Stimulated activated CD8-positive, alpha-beta memory T cell treated with anti-CD3 and anti-CD28 coated beads, Interleukin-12 subunit alpha, Interleukin-12 subunit beta, amount 100 ng/mL, for 4 hours (primary cell): ENCODE data around the gene CD58.
"Not testable (repeated sequence)": the region's sequence is repeated elsewhere in the genome, so short reads cannot be mapped to it uniquely, and the experiment has no call there.

ENCODE experiments used
- DNase-seq: peaks from one replicate; pipeline ENCODE4 v3.0.0-alpha.2; 2020; ENCODE audit warnings: low read depth

The CD58 gene, protein sequence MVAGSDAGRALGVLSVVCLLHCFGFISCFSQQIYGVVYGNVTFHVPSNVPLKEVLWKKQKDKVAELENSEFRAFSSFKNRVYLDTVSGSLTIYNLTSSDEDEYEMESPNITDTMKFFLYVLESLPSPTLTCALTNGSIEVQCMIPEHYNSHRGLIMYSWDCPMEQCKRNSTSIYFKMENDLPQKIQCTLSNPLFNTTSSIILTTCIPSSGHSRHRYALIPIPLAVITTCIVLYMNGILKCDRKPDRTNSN

DNA sequence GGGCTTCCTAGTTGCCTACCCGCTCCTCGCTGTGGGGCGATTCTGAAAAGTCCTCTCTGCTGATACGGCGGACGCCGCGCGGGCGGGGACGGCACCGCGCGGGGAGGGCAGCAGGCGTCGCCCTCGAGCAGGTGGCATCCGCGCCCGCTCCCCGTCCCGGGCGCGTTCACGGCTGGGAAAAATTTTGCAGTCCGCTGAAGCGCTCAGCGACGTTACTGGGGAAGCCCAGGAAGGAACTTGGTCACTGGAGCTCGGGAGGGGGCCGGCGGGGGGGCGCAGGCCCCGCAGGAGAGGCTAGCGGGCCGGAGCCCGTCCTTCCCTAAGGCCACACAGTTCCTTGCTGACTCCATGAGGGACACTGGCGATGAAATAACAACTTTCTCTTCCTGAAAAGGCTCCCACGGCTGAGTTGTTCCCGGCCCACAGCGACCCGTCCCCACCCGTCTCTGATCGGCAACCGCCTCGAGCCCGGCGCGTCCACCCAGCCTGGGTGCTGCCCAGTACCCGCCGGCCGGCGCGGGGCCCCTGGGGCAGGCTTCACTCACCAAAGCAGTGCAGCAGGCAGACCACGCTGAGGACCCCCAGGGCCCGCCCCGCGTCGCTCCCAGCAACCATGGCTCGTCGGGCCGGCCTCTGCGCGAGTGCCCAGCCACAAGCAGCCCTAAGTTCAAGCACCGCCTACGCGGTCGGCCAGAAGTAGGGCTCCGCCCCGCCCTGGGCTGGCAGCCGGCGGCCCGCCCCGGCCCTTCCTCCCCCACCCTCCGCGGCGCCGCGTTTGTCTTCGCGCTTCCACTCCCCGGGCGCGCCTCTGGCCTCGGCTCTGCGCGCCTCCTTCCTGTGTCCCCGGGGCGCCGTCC is at the start of gene CD58:
TSS of gene CD58 (minus strand) at position 669 of the 857 bp plus-strand sequence. CDS start at position 615, 54 bp downstream.
- peak; percentile 79 for DNase-seq

GRCh38 chr1:116620392-116620791 is 49.6 kb upstream of the CD58 start:
- DNase-seq = not testable (repeated sequence)

DNA sequence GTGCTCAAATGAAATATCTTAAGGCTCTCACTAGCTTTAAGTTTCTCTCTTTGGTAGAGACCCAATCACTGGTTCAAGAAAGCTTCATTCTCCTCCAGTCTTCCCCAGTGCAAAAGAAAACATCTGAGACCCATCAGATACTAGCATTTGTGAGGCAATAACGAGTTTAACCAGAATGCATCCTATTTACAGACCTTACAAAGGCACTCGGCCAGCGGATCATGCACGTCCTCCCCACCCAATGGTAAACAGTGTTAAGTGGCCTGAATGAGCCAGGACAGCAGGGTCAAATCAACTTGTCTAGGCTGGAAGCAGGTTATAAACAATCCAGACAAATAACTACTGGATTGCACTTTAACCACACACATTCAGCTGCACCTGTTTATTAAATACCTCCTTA is 48.3 kb upstream of the CD58 start:
- DNase-seq = not testable (repeated sequence)

DNA sequence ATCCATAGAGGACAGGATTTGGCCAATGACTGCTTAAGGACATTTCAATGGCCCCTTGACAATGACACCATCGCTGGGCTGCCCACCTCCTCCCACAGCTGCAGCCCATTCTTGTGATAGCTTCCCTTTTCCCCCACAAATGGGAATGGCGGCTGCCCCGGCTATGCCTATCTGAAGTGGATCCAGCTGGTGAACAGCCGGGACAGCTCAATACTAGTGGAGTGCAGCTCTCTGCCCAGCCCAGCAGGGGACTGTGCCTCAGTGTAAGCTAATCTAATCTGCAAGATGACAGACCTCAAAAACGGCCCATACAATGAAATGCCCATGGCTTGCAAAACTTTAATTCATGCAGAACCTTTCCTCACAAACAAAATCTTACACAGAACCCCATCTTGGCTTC is 47.0 kb upstream of the CD58 start:
- DNase-seq = not testable (repeated sequence)

GRCh38 chr1:116613825-116614224 is 43.0 kb upstream of the CD58 start:
- not testable (repeated sequence) for DNase-seq

GRCh38 chr1:116609801-116610371 is 39.1 kb upstream of the CD58 start:
- DNase-seq = not testable (repeated sequence)

GRCh38 chr1:116608841-116609240 is 38.0 kb upstream of the CD58 start:
- DNase-seq = not testable (repeated sequence)

- not testable (repeated sequence) for DNase-seq
Measured at GRCh38 chr1:116608151-116608550, 37.3 kb upstream of the CD58 start.

GRCh38 chr1:116607463-116607862 is 36.6 kb upstream of the CD58 start:
- DNase-seq = not testable (repeated sequence)

- DNase-seq = not testable (repeated sequence)
Measured at GRCh38 chr1:116606067-116606466, 35.2 kb upstream of the CD58 start.

DNA sequence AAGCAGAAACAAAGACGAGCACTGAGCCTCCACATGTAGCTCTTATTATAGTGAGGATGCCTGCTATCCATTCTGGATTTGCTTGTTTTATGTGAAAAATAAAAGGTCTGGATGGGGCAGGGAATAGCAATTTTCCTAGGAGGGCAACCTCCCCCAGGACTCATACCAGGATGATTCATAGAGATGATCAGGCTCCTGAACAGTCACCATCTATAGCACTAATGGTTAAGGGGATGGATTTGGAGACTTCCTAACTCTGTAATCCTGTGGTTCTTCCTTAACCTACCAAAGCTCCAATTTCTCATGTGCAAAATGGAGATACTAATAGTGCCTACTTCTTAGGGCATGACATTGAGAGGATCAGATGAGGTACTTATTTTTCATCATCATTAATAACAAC is 34.5 kb upstream of the CD58 start:
- DNase-seq = no peak

- DNase-seq = not testable (repeated sequence)
Measured at GRCh38 chr1:116604408-116604807, 33.6 kb upstream of the CD58 start.

- not testable (repeated sequence) for DNase-seq
Measured at GRCh38 chr1:116603646-116604045, 32.8 kb upstream of the CD58 start.

- DNase-seq = not testable (repeated sequence)
Measured at GRCh38 chr1:116599369-116599768, 28.5 kb upstream of the CD58 start.

- DNase-seq = not testable (repeated sequence)
Measured at GRCh38 chr1:116598420-116599036, 27.7 kb upstream of the CD58 start.

DNA sequence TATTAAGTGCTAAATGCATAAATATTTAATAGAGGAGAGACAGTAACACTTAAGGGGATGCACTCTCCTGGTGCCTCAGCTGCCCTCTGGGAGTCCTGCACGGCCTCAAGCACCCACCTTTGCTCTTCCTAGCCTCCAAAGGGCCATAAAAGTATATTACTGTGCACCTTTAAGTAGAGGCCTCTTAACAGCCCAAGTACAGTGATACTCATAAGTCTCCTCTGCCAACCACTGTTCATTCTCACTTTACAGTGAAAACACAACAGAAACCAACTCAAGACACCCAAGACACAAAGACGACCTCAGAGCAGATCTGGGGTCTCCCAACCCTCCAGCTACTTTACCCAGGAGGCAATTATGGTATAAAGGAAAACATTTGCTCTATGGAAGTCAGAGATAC is 26.6 kb upstream of the CD58 start:
- DNase-seq = not testable (repeated sequence)

DNA sequence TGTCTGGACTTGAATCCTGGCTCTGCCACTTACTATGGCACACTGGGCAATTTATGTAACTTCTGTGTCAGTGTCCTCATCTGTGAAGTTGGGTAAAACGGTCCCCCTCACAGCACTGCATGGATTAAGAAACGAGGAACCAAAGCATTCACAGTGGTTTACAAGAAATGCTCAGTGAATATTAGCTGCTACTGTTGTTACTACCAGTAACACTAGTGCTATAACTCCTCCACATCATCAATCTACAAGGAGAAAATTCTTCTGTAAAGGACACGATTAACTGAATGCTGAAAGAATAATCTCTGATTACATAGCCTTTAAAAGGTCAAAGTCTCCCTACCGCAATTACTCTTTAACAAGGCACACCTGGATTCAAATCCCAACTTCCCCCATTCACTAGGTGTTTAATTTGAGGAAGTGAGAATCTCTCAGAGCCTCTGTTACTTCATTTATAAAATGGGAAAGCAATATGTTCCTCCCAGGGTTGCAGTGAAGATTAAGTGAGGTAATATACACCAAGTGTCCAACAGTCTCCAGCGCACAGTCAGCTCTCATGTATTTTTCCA is 26.0 kb upstream of the CD58 start:
- not testable (repeated sequence) for DNase-seq

- not testable (repeated sequence) for DNase-seq
Measured at GRCh38 chr1:116595946-116596741, 25.3 kb upstream of the CD58 start.

DNA sequence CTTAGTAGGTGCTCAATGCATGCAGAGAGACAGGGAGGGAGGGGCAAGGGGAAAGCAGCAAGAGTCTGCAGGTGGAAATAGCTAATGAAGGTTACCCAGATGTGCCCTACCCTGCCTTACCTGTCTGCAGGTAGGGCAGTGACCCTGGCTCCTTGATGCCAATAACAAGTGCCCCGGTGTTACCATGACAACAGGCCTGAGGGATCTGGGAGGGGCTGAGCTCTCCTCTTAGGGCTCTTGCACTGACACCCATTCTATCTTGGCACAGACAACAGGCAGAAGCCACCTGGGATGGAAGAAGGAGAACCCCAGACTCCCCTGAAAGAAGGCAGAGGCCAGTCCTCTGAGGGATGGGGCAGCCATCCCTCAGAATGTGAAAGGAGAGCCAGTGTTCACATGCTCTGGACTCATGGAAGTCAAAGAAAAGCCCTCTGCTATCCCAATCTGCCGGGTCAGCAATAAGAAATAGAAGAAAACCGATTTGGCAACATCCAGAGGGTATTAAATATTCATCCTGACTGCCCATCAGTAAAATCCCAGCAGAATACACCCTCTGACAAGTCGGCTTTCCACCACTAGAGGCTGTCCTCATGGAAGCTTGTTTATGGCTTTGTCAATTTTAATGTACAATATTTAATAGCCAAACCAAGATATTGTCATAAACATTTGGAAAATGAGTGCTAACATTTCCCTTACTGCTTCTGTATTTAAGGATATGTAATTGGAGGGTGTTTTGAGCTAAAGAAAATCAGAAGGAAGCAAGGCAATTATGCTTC is 24.4 kb upstream of the CD58 start:
- DNase-seq = not testable (repeated sequence)

DNA sequence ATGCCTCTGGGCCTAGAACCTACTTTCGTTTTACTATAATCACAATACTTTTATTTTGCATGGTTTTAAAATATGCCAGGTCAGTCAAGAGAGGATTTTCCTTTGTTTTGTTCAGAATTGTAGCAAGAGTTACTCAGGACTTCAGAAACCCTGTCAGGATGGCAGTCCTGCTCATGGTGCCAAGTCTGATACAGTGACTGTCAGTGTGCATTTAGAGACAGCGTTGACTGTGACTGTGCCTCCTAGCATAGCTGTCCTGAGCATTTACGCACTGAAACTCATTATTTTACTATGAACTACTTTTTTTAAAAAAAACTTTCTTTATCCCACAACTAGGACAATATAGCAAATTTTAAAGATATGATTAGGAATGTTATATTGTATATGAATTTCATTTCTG is 23.2 kb upstream of the CD58 start:
- DNase-seq = not testable (repeated sequence)
